Peyer's patch (tissue), 4 donors: ENCODE measurements around the gene ZNF680.

Source experiments
- POLR2A ChIP-seq, 2 donors: fragments of 450-650 bp; IDR thresholded peaks; one replicate each; pipeline ENCODE4 v1.5.1; 2017; ENCODE audit warnings: antibody characterized with exemption in 2 of 2, mild to moderate bottlenecking in 2 of 2, moderate library complexity in 2 of 2
- TF ChIP-seq, protein P1 (sequence below), 6 experiments: fragments of 450-650 bp in 4 of 6; fragments of 200-600 bp in 2 of 6; sonication (generic) in 1 of 6; IDR thresholded peaks; one replicate each; pipeline ENCODE4 v1.5.1; 2017 to 2019; ENCODE audit warnings: antibody characterized with exemption in 6 of 6, mild to moderate bottlenecking in 3 of 6, moderate library complexity in 1 of 6

DNA sequence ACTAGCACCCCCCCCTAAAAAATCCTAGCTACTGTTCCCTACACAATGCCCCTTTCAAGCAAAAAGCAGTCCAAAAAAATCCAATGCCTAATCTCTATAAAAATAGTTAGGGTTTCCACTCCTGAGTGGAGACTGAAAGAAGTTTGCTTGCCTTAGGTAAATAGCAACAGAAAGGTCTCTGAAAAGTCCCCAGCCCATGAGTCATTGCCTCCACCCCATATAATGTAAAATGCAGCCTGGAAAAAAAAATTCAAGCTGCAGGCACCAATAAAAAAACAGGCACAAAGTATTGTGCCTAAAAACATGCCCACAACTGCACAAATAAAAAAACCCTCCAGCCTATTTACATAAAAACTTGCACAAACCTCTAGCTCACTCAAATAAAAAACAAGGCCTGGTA, 47.5 kb downstream of the ZNF680 start:
- TF ChIP-seq, protein P1, sequence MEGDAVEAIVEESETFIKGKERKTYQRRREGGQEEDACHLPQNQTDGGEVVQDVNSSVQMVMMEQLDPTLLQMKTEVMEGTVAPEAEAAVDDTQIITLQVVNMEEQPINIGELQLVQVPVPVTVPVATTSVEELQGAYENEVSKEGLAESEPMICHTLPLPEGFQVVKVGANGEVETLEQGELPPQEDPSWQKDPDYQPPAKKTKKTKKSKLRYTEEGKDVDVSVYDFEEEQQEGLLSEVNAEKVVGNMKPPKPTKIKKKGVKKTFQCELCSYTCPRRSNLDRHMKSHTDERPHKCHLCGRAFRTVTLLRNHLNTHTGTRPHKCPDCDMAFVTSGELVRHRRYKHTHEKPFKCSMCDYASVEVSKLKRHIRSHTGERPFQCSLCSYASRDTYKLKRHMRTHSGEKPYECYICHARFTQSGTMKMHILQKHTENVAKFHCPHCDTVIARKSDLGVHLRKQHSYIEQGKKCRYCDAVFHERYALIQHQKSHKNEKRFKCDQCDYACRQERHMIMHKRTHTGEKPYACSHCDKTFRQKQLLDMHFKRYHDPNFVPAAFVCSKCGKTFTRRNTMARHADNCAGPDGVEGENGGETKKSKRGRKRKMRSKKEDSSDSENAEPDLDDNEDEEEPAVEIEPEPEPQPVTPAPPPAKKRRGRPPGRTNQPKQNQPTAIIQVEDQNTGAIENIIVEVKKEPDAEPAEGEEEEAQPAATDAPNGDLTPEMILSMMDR (IDR thresholded peaks at IDR 0.05) = no peak
- TF ChIP-seq POLR2A (IDR thresholded peaks at IDR 0.05) = no peak
